ENCODE measurements around the gene NDUFAB1. TPM values are rescaled to one million over a fixed set of nuclear protein-coding genes. Genes with fewer than 3 reads are reported as not detected.
"Not testable (repeated sequence)": the region's sequence is repeated elsewhere in the genome, so short reads cannot be mapped to it uniquely, and the experiment has no call there.

Gene NDUFAB1
- total RNA-seq, 4 donors from 2014 or later: 76.6 to 115 (median 84.4) TPM

DNA sequence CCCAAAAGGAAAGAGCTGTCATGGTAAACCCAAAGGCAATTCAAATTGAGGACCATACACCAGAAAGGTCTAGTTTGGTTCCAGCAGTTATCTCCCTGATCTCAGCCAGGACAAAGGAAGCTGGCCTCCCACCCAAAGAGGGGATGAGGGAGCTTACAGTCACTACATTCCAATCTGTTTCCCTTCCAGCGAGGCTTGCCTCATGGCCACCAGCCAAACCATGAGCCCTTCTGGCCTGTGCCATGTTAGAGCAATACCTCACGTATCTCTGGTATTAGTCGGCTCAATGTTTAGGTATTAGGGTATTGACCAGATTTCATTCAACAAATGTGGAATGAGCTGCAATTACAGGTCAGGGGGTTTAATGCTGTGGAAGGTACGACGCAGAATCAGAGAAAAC lies 8.4 kb downstream of the NDUFAB1 start:
- H3K27me3 ChIP-seq: no peaks in the 10 kb centered on the region
- no peak overlapping the region for H3K4me3 ChIP-seq
- no peak for DNase-seq (ENCODE audit: extremely low spot score)
- peaks cover 6 to 26% (median 17%) of the 10 kb centered on the region in 4 donors for H3K4me1 ChIP-seq
- H3K36me3 ChIP-seq: peaks cover 48 to 96% (median 94%) of the 10 kb centered on the region in 4 donors
- intact Hi-C loops (cut with DNase I): no loop called here
- TF ChIP-seq EP300 (IDR thresholded peaks at IDR 0.05): no peak
- TF ChIP-seq, protein P1, sequence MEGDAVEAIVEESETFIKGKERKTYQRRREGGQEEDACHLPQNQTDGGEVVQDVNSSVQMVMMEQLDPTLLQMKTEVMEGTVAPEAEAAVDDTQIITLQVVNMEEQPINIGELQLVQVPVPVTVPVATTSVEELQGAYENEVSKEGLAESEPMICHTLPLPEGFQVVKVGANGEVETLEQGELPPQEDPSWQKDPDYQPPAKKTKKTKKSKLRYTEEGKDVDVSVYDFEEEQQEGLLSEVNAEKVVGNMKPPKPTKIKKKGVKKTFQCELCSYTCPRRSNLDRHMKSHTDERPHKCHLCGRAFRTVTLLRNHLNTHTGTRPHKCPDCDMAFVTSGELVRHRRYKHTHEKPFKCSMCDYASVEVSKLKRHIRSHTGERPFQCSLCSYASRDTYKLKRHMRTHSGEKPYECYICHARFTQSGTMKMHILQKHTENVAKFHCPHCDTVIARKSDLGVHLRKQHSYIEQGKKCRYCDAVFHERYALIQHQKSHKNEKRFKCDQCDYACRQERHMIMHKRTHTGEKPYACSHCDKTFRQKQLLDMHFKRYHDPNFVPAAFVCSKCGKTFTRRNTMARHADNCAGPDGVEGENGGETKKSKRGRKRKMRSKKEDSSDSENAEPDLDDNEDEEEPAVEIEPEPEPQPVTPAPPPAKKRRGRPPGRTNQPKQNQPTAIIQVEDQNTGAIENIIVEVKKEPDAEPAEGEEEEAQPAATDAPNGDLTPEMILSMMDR (IDR thresholded peaks at IDR 0.05): no peak
- no peak for TF ChIP-seq POLR2A (IDR thresholded peaks at IDR 0.05; ENCODE audit: low read depth)
- TF ChIP-seq POLR2AphosphoS5 (IDR thresholded peaks at IDR 0.05): no peak
- 57% methylated on average over 5 of the region's 5 CpGs for WGBS
- H3K27ac ChIP-seq (replicated peaks in 1 of 4): no peak overlapping the region
- H3K9me3 ChIP-seq: no peaks in the 10 kb centered on the region

DNA sequence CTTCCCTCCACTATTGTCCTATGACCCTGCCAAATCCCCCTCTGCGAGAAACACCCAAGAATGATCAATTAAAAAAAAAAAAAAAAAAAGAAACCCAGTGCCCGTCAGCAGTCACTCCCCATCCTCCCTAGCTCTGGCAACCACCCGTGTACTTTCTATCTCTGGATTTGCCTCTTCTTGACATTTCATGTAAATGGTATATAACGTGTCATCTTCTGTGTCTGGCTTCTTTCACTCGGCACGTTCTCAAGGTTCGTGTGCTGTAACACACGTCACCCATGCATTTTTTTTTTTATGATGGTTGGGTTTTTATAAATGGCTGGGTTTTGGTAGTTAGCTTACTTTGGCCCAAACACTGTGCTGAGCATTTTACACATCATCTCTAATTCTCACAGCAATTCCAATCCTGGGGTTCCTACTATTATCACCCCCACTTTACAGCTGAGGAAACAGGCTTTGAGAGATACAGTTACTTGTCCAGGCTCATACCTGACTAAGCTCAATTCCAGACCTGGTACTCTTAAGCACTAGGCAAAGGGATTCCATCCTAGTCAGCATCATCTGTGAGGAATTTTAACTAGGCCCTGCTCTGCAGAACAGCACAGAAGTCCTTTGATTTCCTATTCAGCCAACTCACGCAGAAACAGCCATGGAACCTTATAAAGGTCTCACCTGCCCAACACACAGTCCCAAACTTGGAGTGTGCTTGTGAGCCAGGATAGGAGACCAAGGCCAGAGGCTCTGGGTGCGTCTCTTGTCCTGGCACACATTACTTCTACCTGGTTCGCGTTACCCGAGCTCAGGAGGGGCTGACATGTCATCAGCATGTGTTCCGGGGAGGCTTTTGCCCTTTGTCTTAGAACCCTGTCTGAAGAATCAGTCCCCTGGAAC lies 11.7 kb downstream of the NDUFAB1 start:
- no peak overlapping the region for H3K4me3 ChIP-seq
- WGBS: 66% methylated on average over 13 of the region's 14 CpGs
- no peak for DNase-seq (ENCODE audit: extremely low spot score)
- H3K27me3 ChIP-seq: no peaks in the 10 kb centered on the region
- H3K36me3 ChIP-seq: peaks cover 63 to 96% (median 91%) of the 10 kb centered on the region in 4 donors
- TF ChIP-seq, protein P1 (IDR thresholded peaks at IDR 0.05): no peak
- peak; percentile 10 to 56 for TF ChIP-seq POLR2AphosphoS5 (IDR thresholded peaks at IDR 0.05)
- H3K9me3 ChIP-seq: no peaks in the 10 kb centered on the region
- intact Hi-C loops (cut with DNase I): no loop called here
- peaks cover 6 to 22% (median 14%) of the 10 kb centered on the region in 4 donors for H3K4me1 ChIP-seq
- H3K27ac ChIP-seq (replicated peaks in 1 of 4): peak overlapping the region in 3 of 4 donors; percentile 43 to 61 (median 50)

DNA sequence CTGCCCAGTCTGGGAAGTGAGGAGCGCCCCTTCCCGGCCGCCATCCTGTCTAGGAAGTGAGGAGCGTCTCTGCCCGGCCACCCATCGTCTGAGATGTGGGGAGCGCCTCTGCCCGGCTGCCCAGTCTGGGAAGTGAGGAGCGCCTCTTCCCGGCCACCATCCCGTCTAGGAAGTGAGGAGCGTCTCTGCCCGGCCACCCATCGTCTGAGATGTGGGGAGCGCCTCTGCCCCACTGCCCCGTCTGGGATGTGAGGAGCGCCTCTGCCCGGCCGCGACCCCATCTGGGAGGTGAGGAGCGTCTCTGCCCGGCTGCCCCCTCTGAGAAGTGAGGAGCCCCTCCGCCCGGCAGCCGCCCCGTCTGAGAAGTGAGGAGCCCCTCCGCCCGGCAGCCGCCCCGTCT lies 12.8 kb downstream of the NDUFAB1 start:
- H3K9me3 ChIP-seq; H3K4me3 ChIP-seq; intact Hi-C loops (cut with DNase I); DNase-seq (ENCODE audit: extremely low spot score); H3K27me3 ChIP-seq: not testable (repeated sequence)
- Histone ChIP-seq H3K36me3 (peaks cover 54 to 96% (median 88%) of the 10 kb centered on the region in 4 donors), H3K27ac (replicated peaks in 1 of 4) (peak overlapping the region in 1 of 4 donors; percentile 33), H3K4me1 (peaks cover 12 to 22% (median 18%) of the 10 kb centered on the region in 4 donors)
- WGBS: 98% methylated on average over 17 of the region's 30 CpGs

DNA sequence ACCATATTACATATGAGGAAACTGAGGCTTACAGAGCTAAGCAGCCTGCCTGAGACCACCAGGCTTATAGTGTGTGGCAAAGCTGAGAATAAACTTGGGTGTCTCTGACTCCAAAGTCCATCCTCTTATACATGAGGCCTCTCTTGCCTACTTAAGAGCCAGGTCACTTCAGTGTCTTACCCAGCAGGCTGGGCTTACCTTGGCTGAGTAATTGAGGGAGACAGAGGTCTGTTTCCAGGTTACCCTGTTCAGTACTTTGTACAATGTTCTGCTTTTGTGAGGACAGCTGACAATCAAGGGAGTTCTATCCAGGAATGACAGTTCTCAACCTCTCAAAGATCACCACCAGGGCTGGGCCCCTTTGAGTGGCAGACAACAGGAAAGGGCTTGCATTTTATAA lies 14.4 kb downstream of the NDUFAB1 start:
- DNase-seq (ENCODE audit: extremely low spot score): no peak
- Histone ChIP-seq H3K27me3 (no peaks in the 10 kb centered on the region), H3K27ac (replicated peaks in 1 of 4) (no peak overlapping the region), H3K36me3 (peaks cover 50 to 88% (median 84%) of the 10 kb centered on the region in 4 donors), H3K4me1 (peaks cover 10 to 16% (median 13%) of the 10 kb centered on the region in 4 donors), H3K9me3 (no peaks in the 10 kb centered on the region), H3K4me3 (no peak overlapping the region)
- intact Hi-C loops (cut with DNase I): no loop called here
- TF ChIP-seq, protein P1 (IDR thresholded peaks at IDR 0.05): no peak
- TF ChIP-seq POLR2AphosphoS5 (IDR thresholded peaks at IDR 0.05) (no peak), EP300 (IDR thresholded peaks at IDR 0.05) (no peak), POLR2A (IDR thresholded peaks at IDR 0.05; ENCODE audit: low read depth) (no peak)

DNA sequence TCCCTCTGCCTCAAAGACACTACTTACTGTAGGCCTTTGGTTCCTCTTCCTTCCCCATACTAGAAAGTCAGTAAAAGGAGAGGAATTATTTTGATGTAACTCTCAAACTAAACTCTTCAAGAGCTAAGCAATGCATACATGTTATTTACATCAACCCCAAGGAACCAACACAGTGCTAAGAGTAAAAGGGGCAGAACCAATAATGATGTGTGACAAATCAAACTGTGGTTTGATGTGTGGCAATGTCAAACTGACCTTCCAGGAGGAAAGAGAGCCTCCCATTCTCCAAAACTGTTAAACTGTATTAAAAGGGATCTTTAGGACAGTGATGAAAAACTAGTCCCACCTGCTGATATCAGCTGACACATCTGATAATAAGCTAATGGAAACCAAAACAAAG lies 15.7 kb downstream of the NDUFAB1 start:
- no peaks in the 10 kb centered on the region for H3K27me3 ChIP-seq
- no peak for TF ChIP-seq POLR2A (IDR thresholded peaks at IDR 0.05; ENCODE audit: low read depth)
- TF ChIP-seq, protein P1 (IDR thresholded peaks at IDR 0.05): no peak
- no peak for TF ChIP-seq POLR2AphosphoS5 (IDR thresholded peaks at IDR 0.05)
- no peak for TF ChIP-seq EP300 (IDR thresholded peaks at IDR 0.05)
- H3K9me3 ChIP-seq: no peaks in the 10 kb centered on the region
- H3K36me3 ChIP-seq: peaks cover 40 to 87% (median 80%) of the 10 kb centered on the region in 4 donors
- H3K4me1 ChIP-seq: peaks cover 10 to 15% (median 13%) of the 10 kb centered on the region in 4 donors
- no peak for DNase-seq (ENCODE audit: extremely low spot score)
- H3K4me3 ChIP-seq: no peak overlapping the region
- intact Hi-C loops (cut with DNase I): no loop called here
- H3K27ac ChIP-seq (replicated peaks in 1 of 4): no peak overlapping the region
